Neural progenitor cell (in vitro differentiated cells): ENCODE data around the gene CDH23.

Experiments used
- EZH2 ChIP-seq: fragments of 200-600 bp; sonication (generic); IDR thresholded peaks from 2 replicates; pipeline ENCODE4 v1.6.1; 2017; ENCODE audit warnings: antibody characterized with exemption, mild to moderate bottlenecking, moderate library complexity
- TF ChIP-seq, protein P1 (sequence below): fragments of 200-600 bp; sonication (generic); IDR thresholded peaks from 2 replicates; pipeline ENCODE4 v1.5.1; 2017; ENCODE audit warnings: antibody characterized with exemption, mild to moderate bottlenecking

DNA sequence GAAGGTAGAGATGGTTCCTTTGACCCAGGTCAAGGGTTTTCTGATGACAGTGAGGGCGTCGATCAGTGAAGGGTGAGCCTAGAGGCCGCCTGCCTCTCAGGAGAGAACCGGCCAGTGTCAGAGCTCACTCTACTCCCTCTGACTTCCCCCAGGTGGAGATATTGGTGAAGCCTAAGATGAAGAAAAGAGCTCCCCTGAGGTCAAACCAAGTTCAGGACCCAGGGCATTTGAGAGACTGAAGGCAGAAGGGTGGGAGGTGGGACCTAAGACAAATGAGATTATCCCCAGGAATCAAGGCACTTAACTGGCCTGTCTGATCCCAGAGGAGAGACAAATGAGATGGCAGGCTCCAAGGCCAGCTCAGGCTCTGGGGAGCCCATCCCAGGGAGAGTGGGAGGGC lies 104.7 kb downstream of the CDH23 start:
- no peak for TF ChIP-seq EZH2
- TF ChIP-seq, protein P1, sequence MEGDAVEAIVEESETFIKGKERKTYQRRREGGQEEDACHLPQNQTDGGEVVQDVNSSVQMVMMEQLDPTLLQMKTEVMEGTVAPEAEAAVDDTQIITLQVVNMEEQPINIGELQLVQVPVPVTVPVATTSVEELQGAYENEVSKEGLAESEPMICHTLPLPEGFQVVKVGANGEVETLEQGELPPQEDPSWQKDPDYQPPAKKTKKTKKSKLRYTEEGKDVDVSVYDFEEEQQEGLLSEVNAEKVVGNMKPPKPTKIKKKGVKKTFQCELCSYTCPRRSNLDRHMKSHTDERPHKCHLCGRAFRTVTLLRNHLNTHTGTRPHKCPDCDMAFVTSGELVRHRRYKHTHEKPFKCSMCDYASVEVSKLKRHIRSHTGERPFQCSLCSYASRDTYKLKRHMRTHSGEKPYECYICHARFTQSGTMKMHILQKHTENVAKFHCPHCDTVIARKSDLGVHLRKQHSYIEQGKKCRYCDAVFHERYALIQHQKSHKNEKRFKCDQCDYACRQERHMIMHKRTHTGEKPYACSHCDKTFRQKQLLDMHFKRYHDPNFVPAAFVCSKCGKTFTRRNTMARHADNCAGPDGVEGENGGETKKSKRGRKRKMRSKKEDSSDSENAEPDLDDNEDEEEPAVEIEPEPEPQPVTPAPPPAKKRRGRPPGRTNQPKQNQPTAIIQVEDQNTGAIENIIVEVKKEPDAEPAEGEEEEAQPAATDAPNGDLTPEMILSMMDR = no peak
